SU-DHL-6 (cell line): ENCODE data around the gene METAP1.

Experiments
- H2AFZ ChIP-seq: fragments of 200-600 bp; sonication (generic); 2 replicates; pipeline ENCODE4 v1.6.1; 2014; ENCODE audit warnings: low read depth, mild to moderate bottlenecking, moderate library complexity, mixed read lengths, antibody characterized with exemption, low read length; ENCODE audit not compliant: severe bottlenecking
- H3F3A ChIP-seq: fragments of 200-600 bp; shearing (Covaris generic); 2 replicates; pipeline ENCODE4 v1.6.0; 2016; ENCODE audit warnings: antibody characterized with exemption, mild to moderate bottlenecking; ENCODE audit not compliant: insufficient read depth
- H3K27ac ChIP-seq: fragments of 200-600 bp; sonication (generic); 2 replicates; pipeline ENCODE4 v1.5.1; 2016; ENCODE audit warnings: low read depth, mild to moderate bottlenecking, low read length, moderate library complexity, mixed read lengths
- H3K27me3 ChIP-seq: fragments of 200-600 bp; sonication (generic), shearing (Covaris generic); 2 replicates; pipeline ENCODE4 v1.6.0; 2014; ENCODE audit warnings: mild to moderate bottlenecking, low read length
- H3K36me3 ChIP-seq: fragments of 200-600 bp; sonication (generic); 2 replicates; pipeline ENCODE4 v1.6.1; 2014; ENCODE audit warnings: mild to moderate bottlenecking, low read length, mixed read lengths
- H3K4me2 ChIP-seq: fragments of 300-600, 200-600 bp; shearing (Covaris generic), sonication (generic); 2 replicates; pipeline ENCODE4 v1.6.0; 2014; ENCODE audit warnings: low read length, low read depth, mild to moderate bottlenecking; ENCODE audit not compliant: poor library complexity, severe bottlenecking
- H3K4me3 ChIP-seq: fragments of 200-600 bp; sonication (generic); 2 replicates; pipeline ENCODE4 v1.5.1; 2014; ENCODE audit warnings: antibody characterized with exemption, low read length, mild to moderate bottlenecking, mixed read lengths; ENCODE audit not compliant: insufficient read depth, poor library complexity, severe bottlenecking
- H3K79me2 ChIP-seq: fragments of 200-600 bp; sonication (generic); 2 replicates; pipeline ENCODE4 v1.6.1; 2014; ENCODE audit warnings: mild to moderate bottlenecking, low read length, moderate library complexity; ENCODE audit not compliant: insufficient read depth
- H3K9ac ChIP-seq: fragments of 200-600 bp; sonication (generic); 2 replicates; pipeline ENCODE4 v1.7.0; 2014; ENCODE audit warnings: mild to moderate bottlenecking, low read length
- H3K9me2 ChIP-seq: fragments of 200-600 bp; sonication (generic); replicated peaks from 2 replicates; pipeline ENCODE4 v1.6.1; 2014; ENCODE audit warnings: low read length; ENCODE audit not compliant: insufficient read depth
- H3K9me3 ChIP-seq: fragments of 200-600 bp; sonication (generic); 2 replicates; pipeline ENCODE4 v1.6.1; 2014; ENCODE audit warnings: low read length, mixed read lengths; ENCODE audit not compliant: insufficient read depth
- H4K20me1 ChIP-seq: fragments of 200-600 bp; sonication (generic); 2 replicates; pipeline ENCODE4 v1.6.1; 2014; ENCODE audit warnings: low read depth, mild to moderate bottlenecking, antibody characterized with exemption, low read length, moderate library complexity, mixed read lengths
- CTCF ChIP-seq: fragments of 200-600 bp; sonication (generic); IDR thresholded peaks from one replicate; pipeline ENCODE4 v1.5.1; 2017; ENCODE audit warnings: antibody characterized with exemption, mild to moderate bottlenecking, low read length, moderate library complexity; ENCODE audit not compliant: insufficient read depth, poor library complexity, severe bottlenecking
- EZH2phosphoT487 ChIP-seq: fragments of 200-600 bp; sonication (generic), shearing (Covaris generic); conservative IDR thresholded peaks from 2 replicates; pipeline ENCODE4 v1.6.1; 2018; ENCODE audit warnings: mild to moderate bottlenecking, antibody characterized with exemption, low read length, moderate library complexity, mixed read lengths

The METAP1 gene

GRCh38 chr4:99028187-99028586, 32.7 kb downstream of the METAP1 start:
- H3K79me2 ChIP-seq, result peaks cover 56% of the 10 kb centered on the region
- H4K20me1 ChIP-seq, result no peaks in the 10 kb centered on the region

GRCh38 chr4:99029018-99029735, 33.7 kb downstream of the METAP1 start:
- Histone ChIP-seq H3K9ac (no peak overlapping the region), H3K79me2 (peaks cover 49% of the 10 kb centered on the region), H3K9me2 (no peaks in the 10 kb centered on the region), H4K20me1 (no peaks in the 10 kb centered on the region), H3K9me3 (no peaks in the 10 kb centered on the region), H3K27ac (no peak overlapping the region), H3K27me3 (no peaks in the 10 kb centered on the region), H3K36me3 (peaks cover 4% of the 10 kb centered on the region; the same call in 1 of the 2 replicates), H3F3A (no peaks in the 10 kb centered on the region), H3K4me3 (no peak overlapping the region), H3K4me2 (no peak overlapping the region), H2AFZ (no peak overlapping the region)
- TF ChIP-seq CTCF, result no peak
- no peak for TF ChIP-seq EZH2phosphoT487

More at GRCh38 chr4:99028187-99028586, 32.7 kb downstream of the METAP1 start:
- H3K9me3 ChIP-seq, result no peaks in the 10 kb centered on the region
- H3K36me3 ChIP-seq, result no peaks in the 10 kb centered on the region
- no peak overlapping the region for H3K4me3 ChIP-seq
- no peak overlapping the region for H3K27ac ChIP-seq
- H3K4me2 ChIP-seq, result no peak overlapping the region
- no peak overlapping the region for H3K9ac ChIP-seq
- no peaks in the 10 kb centered on the region for H3K9me2 ChIP-seq
- no peaks in the 10 kb centered on the region for H3F3A ChIP-seq
- H3K27me3 ChIP-seq, result no peaks in the 10 kb centered on the region
- no peak overlapping the region for H2AFZ ChIP-seq
- TF ChIP-seq EZH2phosphoT487, result no peak
- TF ChIP-seq CTCF, result no peak

GRCh38 chr4:99029852-99030251, 34.3 kb downstream of the METAP1 start:
- no peaks in the 10 kb centered on the region for H3K9me3 ChIP-seq
- no peaks in the 10 kb centered on the region for H3K27me3 ChIP-seq
- no peak overlapping the region for H3K9ac ChIP-seq
- no peak overlapping the region for H3K27ac ChIP-seq
- H3K79me2 ChIP-seq, result peaks cover 42% of the 10 kb centered on the region
- no peaks in the 10 kb centered on the region for H3K9me2 ChIP-seq
- H4K20me1 ChIP-seq, result no peaks in the 10 kb centered on the region
- H3K4me2 ChIP-seq, result no peak overlapping the region
- H3K4me3 ChIP-seq, result no peak overlapping the region
- H3F3A ChIP-seq, result no peaks in the 10 kb centered on the region
- peaks cover 4% of the 10 kb centered on the region; the same call in 1 of the 2 replicates for H3K36me3 ChIP-seq
- TF ChIP-seq CTCF, result no peak
- no peak for TF ChIP-seq EZH2phosphoT487
- H2AFZ ChIP-seq, result no peak overlapping the region
